ENCODE results near the gene LARGE2. TPM values are rescaled to one million over a fixed set of nuclear protein-coding genes. Genes with fewer than 3 reads are reported as not detected.

Gene LARGE2
- total RNA-seq, 3 donors from 2014 or later: 5.9 to 6.3 TPM; not detected in 1

DNA sequence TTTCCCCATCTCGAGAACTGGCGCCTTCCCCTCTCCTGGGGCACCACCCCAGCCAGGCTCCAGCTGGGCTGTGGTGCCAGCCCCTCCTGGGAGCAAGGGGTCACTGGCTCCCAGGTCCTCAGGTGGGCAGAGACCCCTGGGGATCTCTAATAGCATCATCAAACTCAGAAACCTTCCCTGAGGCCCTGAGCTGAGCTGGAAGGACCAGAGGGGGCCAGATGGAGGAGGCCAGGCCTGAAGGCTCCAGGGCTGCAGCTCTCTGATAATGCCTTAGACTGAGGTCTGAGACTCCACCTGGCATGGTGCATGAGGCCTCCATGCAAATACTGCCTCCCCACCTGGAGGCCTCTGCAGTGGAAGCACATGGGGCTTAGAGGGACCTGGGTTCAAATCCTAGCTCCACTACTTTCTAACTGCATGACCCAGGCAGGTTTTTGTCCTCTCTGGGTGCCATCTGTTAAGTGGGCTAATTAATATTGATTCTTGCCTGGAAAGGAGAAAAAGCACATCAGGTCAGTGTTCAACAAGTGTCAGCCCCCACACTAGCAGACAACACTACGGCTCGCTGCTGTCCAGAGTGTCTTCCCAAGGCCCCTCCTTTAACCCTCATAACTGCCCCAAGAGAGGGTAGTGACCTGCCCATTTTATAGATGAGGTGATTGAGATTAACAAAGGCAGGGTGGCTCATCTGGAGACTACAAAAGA, 35.5 kb upstream of the LARGE2 start:
- intact Hi-C loops (cut with DNase I; ENCODE audit: low total_unique reads): no loop called here
- Histone ChIP-seq H3K9me3 (no peaks in the 10 kb centered on the region), H3K27me3 (no peaks in the 10 kb centered on the region), H3K27ac (no peak overlapping the region), H3K4me1 (no peaks in the 10 kb centered on the region), H3K4me3 (no peak overlapping the region), H3K36me3 (no peaks in the 10 kb centered on the region)
- no peak for DNase-seq (ENCODE audit: low spot score in 2 of 2)
- TF ChIP-seq POLR2AphosphoS5 (IDR thresholded peaks at IDR 0.05) (no peak), CTCF (IDR thresholded peaks at IDR 0.05) (no peak), POLR2A (IDR thresholded peaks at IDR 0.05) (no peak)

- Histone ChIP-seq H3K4me3 (no peak overlapping the region), H3K4me1 (no peaks in the 10 kb centered on the region), H3K27ac (no peak overlapping the region), H3K27me3 (no peaks in the 10 kb centered on the region), H3K9me3 (no peaks in the 10 kb centered on the region), H3K36me3 (no peaks in the 10 kb centered on the region)
- TF ChIP-seq POLR2AphosphoS5 (IDR thresholded peaks at IDR 0.05) (no peak), POLR2A (IDR thresholded peaks at IDR 0.05) (no peak), CTCF (IDR thresholded peaks at IDR 0.05) (no peak)
- intact Hi-C loops (cut with DNase I; ENCODE audit: low total_unique reads): no loop called here
- no peak for DNase-seq (ENCODE audit: low spot score in 2 of 2)
Observed at GRCh38 chr11:45887587-45887986, 34.9 kb upstream of the LARGE2 start.

DNA sequence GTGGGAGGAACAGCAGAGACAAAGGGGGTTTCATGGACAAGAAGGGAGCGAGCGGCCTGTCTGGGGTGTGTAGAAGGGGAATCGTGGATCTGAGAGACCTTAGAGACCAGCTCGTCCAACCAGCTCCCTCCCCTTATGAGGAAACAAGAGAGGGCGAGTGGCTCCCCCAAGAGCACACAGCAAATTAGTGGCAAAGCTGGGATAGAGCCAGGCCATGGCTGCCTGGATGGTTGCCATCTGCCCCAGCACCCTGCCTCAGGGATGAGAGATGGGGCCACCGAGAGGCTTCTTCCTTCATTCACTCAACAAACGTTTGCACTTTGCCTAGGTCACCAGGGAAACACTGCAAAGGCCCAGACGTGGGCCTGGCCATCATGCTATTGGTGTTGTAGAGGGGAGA, 32.9 kb upstream of the LARGE2 start:
- no peak overlapping the region for H3K27ac ChIP-seq
- no peak for DNase-seq (ENCODE audit: low spot score in 2 of 2)
- H3K9me3 ChIP-seq: no peaks in the 10 kb centered on the region
- no peaks in the 10 kb centered on the region for H3K4me1 ChIP-seq
- intact Hi-C loops (cut with DNase I; ENCODE audit: low total_unique reads): no loop called here
- H3K4me3 ChIP-seq: no peak overlapping the region
- TF ChIP-seq POLR2A (IDR thresholded peaks at IDR 0.05): no peak
- TF ChIP-seq POLR2AphosphoS5 (IDR thresholded peaks at IDR 0.05): no peak
- no peak for TF ChIP-seq CTCF (IDR thresholded peaks at IDR 0.05)
- H3K36me3 ChIP-seq: no peaks in the 10 kb centered on the region
- no peaks in the 10 kb centered on the region for H3K27me3 ChIP-seq

DNA sequence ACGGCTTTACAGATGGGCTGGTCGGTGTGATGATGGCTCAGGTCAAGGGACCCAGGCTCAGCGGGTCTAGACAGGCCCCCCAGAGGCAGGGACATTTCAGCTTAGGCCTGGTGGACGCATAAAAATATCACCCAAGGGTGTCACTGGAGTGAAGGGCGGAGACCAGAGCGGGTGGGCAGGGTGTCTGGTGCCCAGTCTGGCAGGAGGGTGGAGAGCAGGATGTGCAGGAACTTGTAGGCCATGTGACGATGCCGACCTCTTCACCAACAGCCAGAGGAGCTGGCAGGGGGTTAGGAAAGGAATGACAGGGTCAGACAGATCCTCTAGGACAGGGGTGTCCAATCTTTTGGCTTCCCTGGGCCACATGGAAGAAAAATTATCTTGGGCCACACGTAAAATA, 32.5 kb upstream of the LARGE2 start:
- TF ChIP-seq POLR2A (IDR thresholded peaks at IDR 0.05) (no peak), CTCF (IDR thresholded peaks at IDR 0.05) (no peak), POLR2AphosphoS5 (IDR thresholded peaks at IDR 0.05) (no peak)
- intact Hi-C loops (cut with DNase I; ENCODE audit: low total_unique reads): no loop called here
- DNase-seq (ENCODE audit: low spot score in 2 of 2): no peak
- Histone ChIP-seq H3K27ac (no peak overlapping the region), H3K9me3 (no peaks in the 10 kb centered on the region), H3K27me3 (no peaks in the 10 kb centered on the region), H3K36me3 (no peaks in the 10 kb centered on the region), H3K4me1 (no peaks in the 10 kb centered on the region), H3K4me3 (no peak overlapping the region)

GRCh38 chr11:45890886-45891550, 31.4 kb upstream of the LARGE2 start:
- H3K9me3 ChIP-seq: no peaks in the 10 kb centered on the region
- TF ChIP-seq POLR2A (IDR thresholded peaks at IDR 0.05) (no peak), CTCF (IDR thresholded peaks at IDR 0.05) (no peak), POLR2AphosphoS5 (IDR thresholded peaks at IDR 0.05) (no peak)
- no peak overlapping the region for H3K4me3 ChIP-seq
- no peak overlapping the region for H3K27ac ChIP-seq
- H3K36me3 ChIP-seq: no peaks in the 10 kb centered on the region
- DNase-seq (ENCODE audit: low spot score in 2 of 2): no peak
- intact Hi-C loops (cut with DNase I; ENCODE audit: low total_unique reads): no loop called here
- H3K27me3 ChIP-seq: no peaks in the 10 kb centered on the region
- H3K4me1 ChIP-seq: no peaks in the 10 kb centered on the region
